Measurements from ENCODE around the gene IFITM2.
"Not testable (repeated sequence)": the region's sequence is repeated elsewhere in the genome, so short reads cannot be mapped to it uniquely, and the experiment has no call there.

The IFITM2 gene

GRCh38 chr11:336659-337198, 29.1 kb downstream of the IFITM2 start:
- Histone ChIP-seq H3K36me3 (no peaks in the 10 kb centered on the region), H3K9me3 (replicated peaks in 1 of 11) (peaks cover 3 to 25% (median 14%) of the 10 kb centered on the region in 11 experiments; a peak in 16 of 22 replicates), H4K20me1 (no peaks in the 10 kb centered on the region), H3K9ac (peak overlapping the region in 9 of 11 experiments; percentile 8 to 65 (median 51); a peak in 12 of 22 replicates), H3K4me1 (peaks cover 51 to 73% (median 66%) of the 10 kb centered on the region in 10 experiments), H3K27me3 (no peaks in the 10 kb centered on the region), H3K4me2 (peak overlapping the region; percentile 52 to 96 (median 83)), H3K27ac (peak overlapping the region in 10 of 11 experiments; percentile 3 to 79 (median 67); a peak in 16 of 22 replicates), H3K4me3 (no peak overlapping the region)
- no peak for TF ChIP-seq Cebpa-rat (IDR thresholded peaks at IDR 0.05)

GRCh38 chr11:337711-338110, 30.1 kb downstream of the IFITM2 start:
- no peak for TF ChIP-seq Cebpa-rat (IDR thresholded peaks at IDR 0.05)

DNA sequence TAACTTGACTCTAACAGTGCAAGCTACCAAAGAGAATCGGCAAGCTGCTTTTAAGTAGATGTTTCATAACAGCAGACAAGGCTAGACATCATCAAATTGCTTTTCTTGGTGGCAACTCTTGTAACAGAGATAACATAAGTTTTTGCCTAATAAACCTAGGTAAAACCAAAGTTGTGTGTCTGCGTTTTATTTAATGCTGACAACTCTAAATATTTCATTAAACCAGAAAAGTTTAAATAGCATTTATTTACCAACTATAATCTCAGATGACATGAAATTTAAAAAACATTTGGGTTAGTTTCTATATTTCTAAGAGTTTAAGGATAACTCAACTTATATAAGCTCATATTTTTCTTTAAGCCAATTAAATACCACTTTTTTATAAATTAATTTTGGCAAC, 32.3 kb downstream of the IFITM2 start:
- Histone ChIP-seq H3K4me2 (no peak overlapping the region), H4K20me1 (no peaks in the 10 kb centered on the region), H3K9me3 (replicated peaks in 1 of 11) (peaks cover 0 to 18% (median 10%) of the 10 kb centered on the region in 11 experiments; a peak in 12 of 22 replicates), H3K4me3 (no peak overlapping the region), H3K27ac (no peak overlapping the region), H3K9ac (no peak overlapping the region), H3K36me3 (no peaks in the 10 kb centered on the region), H3K4me1 (peaks cover 46 to 52% (median 48%) of the 10 kb centered on the region in 10 experiments), H3K27me3 (no peaks in the 10 kb centered on the region)
- no peak for TF ChIP-seq Cebpa-rat (IDR thresholded peaks at IDR 0.05)

More at GRCh38 chr11:337711-338110, 30.1 kb downstream of the IFITM2 start:
- peak overlapping the region in 3 of 11 experiments; percentile 10 to 30 (median 16); a peak in 5 of 22 replicates for H3K9ac ChIP-seq
- peak overlapping the region; percentile 52 to 96 (median 83); a peak in 20 of 22 replicates for H3K4me2 ChIP-seq
- H3K27ac ChIP-seq, result peak overlapping the region in 7 of 11 experiments; percentile 24 to 74 (median 61); a peak in 13 of 22 replicates
- H3K4me3 ChIP-seq, result no peak overlapping the region
- H3K36me3 ChIP-seq, result no peaks in the 10 kb centered on the region
- H3K9me3 ChIP-seq (replicated peaks in 1 of 11), result peaks cover 3 to 20% (median 15%) of the 10 kb centered on the region in 11 experiments; a peak in 15 of 22 replicates
- H3K27me3 ChIP-seq, result no peaks in the 10 kb centered on the region
- peaks cover 56 to 74% (median 65%) of the 10 kb centered on the region in 10 experiments for H3K4me1 ChIP-seq
- no peaks in the 10 kb centered on the region for H4K20me1 ChIP-seq

DNA sequence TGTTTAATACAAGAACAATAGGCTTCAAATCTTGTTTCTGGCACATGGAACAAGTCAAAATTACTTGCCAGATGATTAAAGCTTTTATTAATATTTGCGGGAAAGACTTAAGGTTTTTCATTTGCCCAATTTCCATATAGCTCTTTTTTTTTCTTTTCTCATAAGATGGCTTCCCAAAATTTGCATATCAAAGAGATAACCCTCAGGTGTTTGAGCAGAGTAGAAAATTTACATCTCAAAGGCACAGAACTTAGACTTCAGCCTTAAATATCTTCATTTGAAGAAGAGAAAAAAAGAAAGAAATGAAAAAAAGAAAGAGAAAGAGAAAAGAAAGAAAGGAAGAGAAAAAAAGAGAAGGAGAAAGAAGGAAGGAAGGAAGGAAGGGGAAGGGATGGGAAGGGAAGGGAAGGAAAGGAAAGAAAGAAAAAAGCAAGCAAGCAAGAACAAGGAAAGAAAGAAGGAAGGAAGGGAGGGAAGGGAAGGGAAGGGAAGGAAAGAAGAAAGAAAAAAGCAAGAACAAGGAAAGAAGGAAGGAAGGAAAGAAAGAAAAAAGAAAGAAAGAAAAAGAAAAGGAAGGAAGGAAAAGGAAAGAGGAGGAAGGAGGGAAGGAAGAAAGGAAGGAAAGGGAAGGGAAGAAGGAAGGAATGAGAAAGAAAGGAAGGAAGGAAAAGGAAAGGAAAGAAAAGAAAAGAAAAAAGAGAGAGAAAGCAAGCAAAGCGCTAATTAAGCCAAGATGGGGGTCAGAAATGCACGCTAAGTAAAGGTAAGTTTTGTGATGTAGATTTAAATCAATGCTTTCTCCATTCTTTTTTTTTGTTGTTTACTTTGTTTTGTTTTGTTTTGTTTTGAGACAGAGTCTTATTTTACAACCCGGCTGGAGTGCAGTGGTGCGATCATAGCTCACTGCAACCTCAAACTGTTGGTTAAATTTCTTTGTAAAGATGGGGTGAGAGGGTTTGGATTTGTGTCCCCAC, 33.2 kb downstream of the IFITM2 start:
- Histone ChIP-seq H3K27me3 (no peaks in the 10 kb centered on the region), H3K4me1 (peaks cover 37 to 45% (median 40%) of the 10 kb centered on the region in 10 experiments), H3K27ac (peak overlapping the region in 9 of 11 experiments; percentile 0 to 62 (median 49); a peak in 14 of 22 replicates), H4K20me1 (no peaks in the 10 kb centered on the region), H3K9me3 (replicated peaks in 1 of 11) (peaks cover 0 to 18% (median 10%) of the 10 kb centered on the region in 11 experiments; a peak in 12 of 22 replicates), H3K4me3 (peak overlapping the region in 2 of 10 experiments; percentile 10 to 17; a peak in 1 of 20 replicates), H3K36me3 (no peaks in the 10 kb centered on the region), H3K9ac (no peak overlapping the region), H3K4me2 (peak overlapping the region; percentile 22 to 74 (median 64); a peak in 20 of 22 replicates)
- TF ChIP-seq Cebpa-rat (IDR thresholded peaks at IDR 0.05), result no peak

DNA sequence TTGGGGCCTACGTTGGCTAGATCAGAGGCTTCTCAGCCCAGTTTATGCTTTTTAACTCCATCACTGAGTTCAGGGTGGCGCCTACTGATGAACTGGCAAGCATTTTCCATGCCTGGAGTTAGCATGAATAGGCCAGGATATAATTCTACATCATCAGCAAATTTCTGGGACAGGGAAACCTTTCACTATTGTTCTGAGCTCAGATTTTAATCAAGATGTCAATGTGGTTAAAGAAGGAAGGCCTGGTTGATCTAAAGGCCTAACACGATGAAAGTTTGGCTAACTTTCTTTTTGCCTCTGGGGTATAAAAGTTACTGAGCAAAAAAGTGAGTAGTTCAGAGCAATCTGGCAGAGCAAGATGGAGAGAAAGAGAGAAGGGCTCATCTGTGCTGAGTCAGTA, 34.7 kb downstream of the IFITM2 start:
- TF ChIP-seq Cebpa-rat (IDR thresholded peaks at IDR 0.05), result no peak
- Histone ChIP-seq H4K20me1 (no peaks in the 10 kb centered on the region), H3K4me1 (peaks cover 25 to 35% (median 28%) of the 10 kb centered on the region in 10 experiments), H3K36me3 (no peaks in the 10 kb centered on the region), H3K4me3 (no peak overlapping the region), H3K9me3 (replicated peaks in 1 of 11) (peaks cover 0 to 18% (median 10%) of the 10 kb centered on the region in 11 experiments; a peak in 12 of 22 replicates), H3K27me3 (no peaks in the 10 kb centered on the region), H3K27ac (peak overlapping the region in 9 of 11 experiments; percentile 0 to 62 (median 49); a peak in 12 of 22 replicates), H3K4me2 (peak overlapping the region; percentile 22 to 74 (median 64); a peak in 19 of 22 replicates), H3K9ac (no peak overlapping the region; a peak in 1 of 22 replicates)

DNA sequence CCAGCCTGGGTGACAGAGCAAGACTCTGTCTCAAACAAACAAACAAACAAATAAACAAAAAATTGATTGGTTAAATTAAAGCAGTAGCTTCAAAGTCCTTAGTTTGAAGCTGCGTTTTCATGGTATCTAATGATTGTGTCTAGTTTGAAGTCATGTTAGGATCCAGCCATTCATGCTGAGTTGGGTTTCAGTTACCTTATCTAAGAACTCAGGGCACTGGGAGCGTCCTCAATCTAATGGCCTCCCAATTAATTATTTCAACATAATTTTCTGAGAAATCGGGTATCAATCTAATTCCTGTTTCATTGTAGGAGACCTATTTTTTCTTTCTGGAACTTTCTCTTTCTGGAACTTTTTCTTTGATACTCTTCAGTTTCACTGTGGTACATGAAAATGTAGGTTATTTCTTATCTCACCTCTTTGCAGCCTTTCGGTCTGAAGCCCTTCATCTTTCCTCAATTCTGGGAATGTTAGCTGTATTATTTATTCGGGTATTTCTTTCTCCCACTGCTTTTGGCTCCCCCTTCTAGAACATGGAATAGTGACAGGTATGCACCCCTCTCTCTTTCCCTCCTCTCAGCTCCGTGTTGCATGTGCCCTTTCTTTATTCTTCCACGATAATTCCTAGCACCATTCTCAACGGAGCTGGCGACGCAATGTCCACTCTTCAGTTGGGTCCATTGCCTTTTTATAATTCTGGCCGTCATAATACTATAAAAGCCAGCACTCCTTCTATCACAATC, 37.4 kb downstream of the IFITM2 start:
- Histone ChIP-seq H3K27me3 (no peaks in the 10 kb centered on the region), H3K36me3 (no peaks in the 10 kb centered on the region), H3K9me3 (replicated peaks in 1 of 11) (peaks cover 0 to 15% (median 10%) of the 10 kb centered on the region in 11 experiments; a peak in 12 of 22 replicates), H4K20me1 (no peaks in the 10 kb centered on the region), H3K4me1 (peaks cover 40 to 51% (median 46%) of the 10 kb centered on the region in 10 experiments), H3K27ac (no peak overlapping the region), H3K4me2 (no peak overlapping the region), H3K9ac (no peak overlapping the region), H3K4me3 (no peak overlapping the region)
- TF ChIP-seq Cebpa-rat (IDR thresholded peaks at IDR 0.05), result no peak

DNA sequence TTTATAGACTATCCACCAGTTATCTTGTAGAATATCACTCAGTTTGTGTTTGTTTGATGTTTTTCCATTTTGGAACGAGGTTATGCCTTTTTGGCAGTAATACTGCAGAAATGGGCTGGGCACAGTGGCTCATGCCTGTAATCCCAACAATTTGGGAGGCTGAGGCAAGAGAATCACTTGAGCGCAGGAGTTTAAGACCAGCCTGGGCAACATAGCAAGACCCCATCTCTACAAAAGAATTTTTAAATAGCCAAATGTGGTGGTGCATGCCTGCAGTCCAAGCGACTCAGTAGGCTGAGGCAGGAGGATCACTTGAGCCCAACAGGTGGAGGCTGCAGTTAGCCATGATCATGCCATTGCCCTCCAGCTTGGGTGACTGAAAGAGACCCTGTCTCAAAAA, 38.9 kb downstream of the IFITM2 start:
- no peak overlapping the region for H3K4me3 ChIP-seq
- H3K9me3 ChIP-seq (replicated peaks in 1 of 11), result peaks cover 0 to 9% (median 3%) of the 10 kb centered on the region in 11 experiments; a peak in 10 of 22 replicates
- H3K4me2 ChIP-seq, result no peak overlapping the region
- H3K27ac ChIP-seq, result no peak overlapping the region
- H3K36me3 ChIP-seq, result no peaks in the 10 kb centered on the region
- no peaks in the 10 kb centered on the region for H4K20me1 ChIP-seq
- peaks cover 49 to 60% (median 54%) of the 10 kb centered on the region in 10 experiments for H3K4me1 ChIP-seq
- no peak overlapping the region for H3K9ac ChIP-seq
- no peak for TF ChIP-seq Cebpa-rat (IDR thresholded peaks at IDR 0.05)
- H3K27me3 ChIP-seq, result no peaks in the 10 kb centered on the region

DNA sequence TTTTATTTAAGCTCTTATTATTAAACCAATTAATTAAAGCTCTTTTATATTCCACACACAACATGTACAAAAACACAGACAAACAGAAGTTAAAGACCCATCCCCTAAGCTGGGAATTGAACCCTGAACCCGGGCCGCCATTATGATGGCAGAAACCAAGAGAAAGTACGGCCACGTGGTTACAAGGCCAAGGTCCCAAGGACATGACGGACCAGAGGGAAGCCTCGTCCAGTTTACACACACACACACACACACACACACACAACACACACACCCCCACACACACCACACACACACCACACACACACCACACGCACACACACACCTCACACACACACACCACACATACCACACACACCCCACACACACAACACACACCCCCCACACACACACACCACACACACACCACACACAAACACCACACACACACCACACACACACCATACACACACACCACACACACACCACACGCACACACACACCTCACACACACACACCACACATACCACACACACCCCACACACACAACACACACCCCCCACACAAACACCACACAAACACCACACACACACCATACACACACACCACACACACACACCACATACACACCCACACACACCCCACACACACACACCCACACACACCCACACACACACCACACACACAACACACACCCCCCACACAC, 41.8 kb downstream of the IFITM2 start:
- H3K36me3 ChIP-seq; H3K4me3 ChIP-seq; H3K9me3 ChIP-seq (replicated peaks in 1 of 11); H4K20me1 ChIP-seq; H3K27me3 ChIP-seq; H3K9ac ChIP-seq: not testable (repeated sequence)
- H3K4me2 ChIP-seq, result peak overlapping the region in 10 of 11 experiments; percentile 15 to 82 (median 78); a peak in 19 of 22 replicates
- peaks cover 61 to 75% (median 67%) of the 10 kb centered on the region in 10 experiments for H3K4me1 ChIP-seq
- peak overlapping the region in 10 of 11 experiments; percentile 44 to 80 (median 70); a peak in 17 of 22 replicates for H3K27ac ChIP-seq

GRCh38 chr11:350033-350722, 42.6 kb downstream of the IFITM2 start:
- H4K20me1 ChIP-seq; H3K9me3 ChIP-seq (replicated peaks in 1 of 11); H3K27me3 ChIP-seq; H3K4me3 ChIP-seq; H3K36me3 ChIP-seq: not testable (repeated sequence)
- H3K27ac ChIP-seq, result peak overlapping the region; percentile 39 to 75 (median 65); a peak in 20 of 22 replicates
- peak overlapping the region; percentile 53 to 90 (median 76) for H3K4me2 ChIP-seq
- peak overlapping the region; percentile 20 to 62 (median 50); a peak in 18 of 22 replicates for H3K9ac ChIP-seq
- peaks cover 68 to 83% (median 74%) of the 10 kb centered on the region in 10 experiments for H3K4me1 ChIP-seq
